GM21723 (cell line): ENCODE measurements around the gene OR5AN1.
"Not testable (repeated sequence)": the region's sequence is repeated elsewhere in the genome, so short reads cannot be mapped to it uniquely, and the experiment has no call there.

ENCODE experiments used
- ATAC-seq: cut with Tn5 transposase; IDR thresholded peaks from one replicate; pipeline ENCODE4 v1.9.1; 2021; ENCODE audit warnings: mild to moderate bottlenecking, moderate library complexity; ENCODE audit not compliant: unreplicated experiment

The OR5AN1 gene, protein sequence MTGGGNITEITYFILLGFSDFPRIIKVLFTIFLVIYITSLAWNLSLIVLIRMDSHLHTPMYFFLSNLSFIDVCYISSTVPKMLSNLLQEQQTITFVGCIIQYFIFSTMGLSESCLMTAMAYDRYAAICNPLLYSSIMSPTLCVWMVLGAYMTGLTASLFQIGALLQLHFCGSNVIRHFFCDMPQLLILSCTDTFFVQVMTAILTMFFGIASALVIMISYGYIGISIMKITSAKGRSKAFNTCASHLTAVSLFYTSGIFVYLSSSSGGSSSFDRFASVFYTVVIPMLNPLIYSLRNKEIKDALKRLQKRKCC

DNA sequence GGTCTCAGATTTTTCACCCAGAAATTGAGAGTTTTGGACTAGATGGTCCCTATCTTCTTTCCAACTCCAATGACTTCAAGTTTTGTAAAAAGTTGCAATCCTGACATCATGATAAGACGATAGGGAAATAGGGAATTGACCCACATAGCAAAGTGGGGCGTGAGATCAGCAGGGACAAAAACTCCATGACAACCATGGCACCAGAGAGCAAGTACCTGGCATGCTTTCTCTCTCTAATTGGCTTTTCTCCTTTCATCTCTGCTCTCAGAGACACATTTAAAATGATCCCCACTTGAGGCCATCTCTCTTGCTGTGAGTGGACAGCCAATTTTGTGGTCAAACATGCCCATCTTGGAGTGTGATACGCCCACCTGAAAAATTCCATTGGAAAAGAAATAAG is at the start of gene OR5AN1:
Gene OR5AN1, plus strand, starts transcription at position 301 of the 400 bp plus-strand sequence. CDS start 5,564 bp downstream, outside the sequence.
- ATAC-seq = no peak

DNA sequence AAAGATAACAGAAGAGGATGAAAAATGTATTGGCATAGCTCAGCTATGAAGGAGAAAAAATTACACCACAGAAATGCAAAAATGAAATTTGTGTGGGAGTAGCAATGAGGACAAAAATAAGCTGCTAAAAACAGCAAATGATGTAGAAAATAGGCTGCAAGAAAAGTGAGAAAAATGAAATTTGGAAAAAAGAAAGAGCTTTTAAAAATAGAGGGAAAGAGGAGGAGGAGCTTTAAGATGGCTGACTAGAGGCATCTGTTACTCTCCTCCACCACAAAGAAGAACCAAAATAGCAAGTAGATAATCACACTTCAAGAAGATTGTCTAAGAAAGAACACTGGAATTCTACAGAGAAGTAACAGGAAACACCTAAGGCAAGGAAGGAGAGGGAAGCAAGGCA is 23.7 kb upstream of the OR5AN1 start:
- no peak for ATAC-seq

DNA sequence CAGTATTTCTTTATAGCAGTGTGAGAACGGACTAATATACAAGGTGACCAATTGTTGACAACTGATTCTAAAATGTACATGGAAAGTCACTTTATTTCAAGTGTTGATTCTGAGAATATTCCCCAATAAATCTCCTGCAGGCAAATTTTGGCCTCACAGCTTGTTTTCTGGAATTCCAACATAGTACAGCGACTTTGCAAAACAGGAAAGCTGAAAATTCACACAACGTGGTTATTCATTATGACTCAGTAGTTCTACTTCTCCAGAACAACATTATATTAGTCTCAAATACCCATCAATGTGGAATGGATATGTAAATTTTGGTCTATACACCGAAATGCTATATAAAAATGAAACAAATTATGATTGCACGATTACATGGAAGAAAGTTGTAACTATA is 22.5 kb upstream of the OR5AN1 start:
- ATAC-seq = no peak

DNA sequence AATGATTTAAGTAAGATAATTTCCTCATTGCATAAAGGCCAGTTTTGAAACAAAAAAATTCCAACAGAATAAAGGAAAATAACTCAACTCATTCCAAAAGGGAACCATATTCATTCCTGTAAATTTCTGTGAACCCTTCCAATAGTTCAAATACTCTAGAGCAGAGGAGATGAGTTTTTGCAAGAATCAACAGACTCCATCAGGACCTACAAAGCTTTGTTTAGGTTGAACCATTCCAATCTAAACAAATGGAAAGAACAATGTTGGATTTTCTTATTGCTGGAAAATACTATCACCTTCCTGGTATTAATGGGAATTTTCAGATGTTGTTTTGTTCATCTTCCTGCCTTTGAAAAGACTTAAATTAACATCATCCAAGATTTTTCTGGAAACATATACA is 21.8 kb upstream of the OR5AN1 start:
- ATAC-seq = no peak

DNA sequence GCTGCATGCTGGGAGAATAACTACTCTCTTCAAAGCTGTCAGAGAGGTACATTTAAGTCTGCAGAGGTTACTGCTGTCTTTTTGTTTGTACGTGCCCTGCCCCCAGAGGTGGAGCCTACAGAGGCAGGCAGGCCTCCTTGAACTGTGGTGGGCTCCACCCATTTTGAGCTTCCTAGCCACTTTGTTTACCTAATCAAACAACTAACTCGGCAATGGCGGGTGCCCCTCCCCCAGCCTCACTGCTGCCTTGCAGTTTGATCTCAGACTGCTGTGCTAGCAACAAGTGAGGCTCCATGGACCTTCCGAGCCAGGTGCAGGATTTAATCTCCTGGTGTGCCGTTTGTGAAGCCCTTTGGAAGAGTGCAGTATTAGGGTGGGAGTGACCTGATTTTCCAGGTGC is 9.0 kb upstream of the OR5AN1 start:
- not testable (repeated sequence) for ATAC-seq

DNA sequence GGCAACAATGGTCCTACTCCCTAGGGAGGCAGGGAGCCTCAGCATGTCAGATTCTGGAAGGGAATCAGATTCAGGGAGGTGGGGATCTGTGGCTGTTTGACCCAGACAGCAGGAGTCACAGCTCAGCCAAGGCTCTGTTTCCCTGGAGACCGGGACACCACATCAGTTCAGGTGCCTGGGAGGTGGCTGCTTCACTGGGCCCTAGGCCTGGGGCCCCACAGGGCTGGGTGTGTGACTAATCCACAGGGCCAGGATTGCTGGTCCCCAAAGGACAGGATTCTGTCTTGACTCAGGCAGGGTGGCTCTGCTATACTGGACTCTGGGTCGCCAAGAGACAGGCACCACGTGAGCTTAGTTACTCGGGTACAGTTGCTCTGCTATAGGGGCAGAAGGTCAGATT is 3.5 kb upstream of the OR5AN1 start:
- no peak for ATAC-seq

DNA sequence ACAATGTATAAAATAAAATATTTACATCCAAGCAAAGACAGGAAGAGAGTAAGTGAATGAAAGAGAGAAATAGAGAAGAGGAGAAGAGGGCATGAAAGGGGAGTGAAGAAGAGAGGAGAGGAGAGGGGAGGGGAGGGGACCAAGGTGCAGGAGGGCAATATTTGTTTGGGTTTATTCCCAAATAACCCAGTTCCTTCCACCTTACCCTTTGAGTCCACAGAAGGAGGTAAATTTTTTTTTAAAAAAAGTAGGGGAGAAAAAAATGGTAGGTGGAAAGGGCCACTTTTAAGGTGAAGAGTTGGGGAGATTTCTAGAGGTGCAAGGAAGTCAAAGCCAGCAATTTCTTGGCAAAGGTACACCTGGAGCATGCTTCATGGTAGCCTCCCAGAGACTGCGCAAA is 2.1 kb upstream of the OR5AN1 start:
- ATAC-seq = no peak

DNA sequence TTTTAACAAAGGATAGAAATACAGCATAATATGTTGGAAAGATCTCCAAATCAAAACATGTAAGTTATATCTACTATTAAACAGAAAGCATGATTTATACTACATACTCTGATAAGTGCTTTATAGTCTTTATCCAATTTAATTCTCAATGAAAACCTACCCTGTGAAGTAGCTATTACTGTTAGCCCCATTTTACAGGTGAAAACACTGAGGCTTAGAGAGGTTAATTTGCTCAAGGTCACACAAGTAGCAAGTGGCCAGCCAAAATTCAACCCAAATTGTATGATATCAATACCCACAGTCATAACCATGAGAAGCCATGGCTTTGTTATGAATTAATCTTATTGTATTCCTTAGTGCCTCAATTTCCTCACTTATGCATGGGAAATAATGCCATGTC is 675 bp upstream of the OR5AN1 start:
- ATAC-seq = no peak

DNA sequence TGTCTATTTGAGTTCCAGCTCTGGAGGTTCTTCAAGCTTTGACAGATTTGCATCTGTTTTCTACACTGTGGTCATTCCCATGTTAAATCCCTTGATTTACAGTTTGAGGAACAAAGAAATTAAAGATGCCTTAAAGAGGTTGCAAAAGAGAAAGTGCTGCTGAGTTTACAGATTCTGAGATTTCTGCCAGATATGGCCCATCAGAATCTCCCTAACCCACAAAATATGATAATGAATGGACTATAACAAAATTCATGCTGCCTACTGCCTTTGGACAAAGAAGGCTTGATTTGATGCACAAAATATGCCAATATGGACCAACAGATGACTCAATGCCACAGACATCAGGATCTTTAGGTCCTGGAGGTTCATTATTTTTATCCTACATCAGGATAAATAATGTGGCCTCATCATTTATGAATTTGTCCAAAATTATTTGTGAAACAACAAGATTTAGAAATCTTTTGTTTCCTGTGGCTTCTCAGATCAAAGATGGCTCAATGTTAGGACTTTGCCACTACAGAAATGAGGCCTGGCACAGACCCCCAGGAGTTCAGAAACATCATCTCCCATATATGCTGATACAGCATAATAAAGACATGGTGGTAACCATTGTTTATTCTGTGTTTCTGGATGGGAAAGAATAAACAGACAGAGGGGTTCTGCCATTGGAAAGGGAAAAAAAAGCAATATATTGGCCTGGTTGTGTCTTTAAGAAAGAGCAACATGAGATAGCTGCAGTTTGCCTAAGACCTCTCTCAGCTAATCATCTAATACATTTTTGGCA is 6.7 kb downstream of the OR5AN1 start:
- ATAC-seq = no peak

DNA sequence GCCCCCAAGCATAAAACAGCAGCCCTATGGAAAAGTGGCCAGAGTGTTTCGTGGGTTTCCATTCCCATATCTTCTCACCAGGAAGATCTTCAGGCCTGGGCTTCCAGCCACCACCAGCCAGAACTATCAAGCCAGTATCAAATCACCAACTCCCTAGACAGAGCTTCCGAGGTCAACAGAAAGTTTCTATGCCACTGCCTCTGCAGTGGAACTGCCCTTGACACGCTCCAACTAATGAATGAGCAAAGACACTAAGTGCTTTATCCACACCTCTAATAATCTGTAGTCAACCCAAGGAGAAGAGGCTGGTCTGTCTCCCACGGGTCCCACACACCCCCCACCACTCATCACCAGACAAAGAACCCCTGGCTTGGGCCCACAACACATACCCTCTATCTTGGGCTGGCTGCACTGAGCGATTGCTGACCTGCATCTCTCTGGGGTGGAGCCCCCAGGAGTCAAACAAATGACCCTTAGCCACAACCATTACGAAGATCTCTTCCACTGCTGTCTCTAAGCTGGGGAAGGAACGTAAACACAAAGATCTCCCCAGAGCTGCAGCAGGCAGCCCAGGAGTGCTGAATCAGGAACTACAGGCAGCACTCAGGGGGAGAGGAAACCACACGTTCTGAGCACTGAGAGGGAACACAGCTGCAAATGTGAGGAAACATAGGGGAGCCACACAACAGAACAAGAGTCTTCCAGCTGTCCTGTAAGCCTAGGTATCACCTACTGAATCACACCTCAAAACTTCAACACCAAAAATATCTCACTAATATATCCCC is 9.7 kb downstream of the OR5AN1 start:
- no peak for ATAC-seq

DNA sequence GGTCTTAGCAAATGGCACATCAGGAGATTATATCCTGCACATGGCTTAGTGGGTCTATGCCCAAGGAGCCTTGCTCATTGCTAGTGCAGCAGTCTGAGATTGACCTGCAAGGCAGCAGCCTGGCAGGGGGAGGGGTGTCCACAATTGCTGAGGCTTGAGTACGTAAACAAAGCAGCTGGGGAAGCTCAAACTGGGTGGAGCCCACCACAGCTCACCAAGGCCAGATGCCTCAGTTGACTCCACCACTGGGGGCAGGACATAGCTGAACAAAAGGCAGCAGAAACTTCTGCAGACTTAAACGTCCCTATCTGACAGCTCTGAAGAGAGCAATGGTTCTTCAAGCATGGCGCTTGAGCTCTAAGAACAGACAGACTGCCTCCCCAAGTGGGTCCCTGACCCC is 13.6 kb downstream of the OR5AN1 start:
- not testable (repeated sequence) for ATAC-seq

DNA sequence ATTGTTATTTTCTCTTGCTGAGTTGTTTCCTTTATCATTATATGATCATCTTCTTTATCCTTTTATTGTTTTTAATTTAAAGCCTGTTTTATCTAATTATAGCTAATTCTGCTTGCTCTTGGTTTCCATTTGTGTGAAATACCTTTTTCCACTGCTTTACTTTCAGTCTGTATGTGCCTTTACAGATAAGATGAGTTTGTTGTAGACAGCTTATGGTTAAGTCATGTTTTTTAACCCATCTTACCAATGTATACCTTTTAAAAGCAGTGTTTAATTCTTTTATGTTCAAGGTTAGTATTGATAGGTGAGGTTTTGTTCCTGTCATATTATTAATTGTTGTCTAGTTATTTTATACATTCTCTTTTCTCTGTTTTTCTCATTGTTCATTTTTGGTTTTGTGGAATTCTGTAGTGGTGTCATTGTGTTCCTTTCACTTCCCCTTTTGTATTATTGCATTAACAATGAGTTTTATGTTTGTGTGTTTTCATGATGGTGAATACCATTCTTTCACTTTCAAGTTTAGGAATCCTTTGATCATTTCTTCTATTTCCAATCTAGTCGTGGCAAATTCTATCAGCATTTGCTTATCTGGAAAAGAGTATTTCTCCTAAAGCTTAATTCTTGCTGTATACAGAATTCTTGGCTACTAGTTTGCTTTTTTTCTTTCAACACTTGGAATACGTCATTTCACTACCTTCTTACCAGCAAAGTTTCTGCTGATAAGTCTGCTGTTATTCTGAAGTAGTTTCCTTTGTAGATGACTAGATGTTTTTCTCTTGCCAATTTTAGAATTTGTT is 21.8 kb downstream of the OR5AN1 start:
- ATAC-seq = peak; percentile 97

DNA sequence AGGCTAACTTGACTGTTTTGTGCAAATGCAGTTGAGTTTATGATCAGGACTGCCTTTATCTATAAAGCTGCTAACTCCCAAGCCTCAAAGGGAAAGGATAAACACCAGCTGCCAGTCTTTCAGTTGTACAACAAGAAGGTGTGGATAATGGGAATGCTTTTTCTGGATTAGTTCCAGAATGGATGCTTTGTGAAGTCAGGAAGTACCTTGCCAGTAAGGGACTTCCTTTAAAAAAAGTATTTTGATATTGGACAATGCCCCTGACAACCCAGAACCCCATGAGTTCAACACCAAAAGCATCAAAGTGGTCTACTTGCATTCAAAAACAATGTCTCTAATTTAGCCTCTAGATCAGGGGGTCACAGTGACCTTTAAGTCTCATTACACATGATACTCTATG is 35.5 kb downstream of the OR5AN1 start:
- ATAC-seq = no peak

DNA sequence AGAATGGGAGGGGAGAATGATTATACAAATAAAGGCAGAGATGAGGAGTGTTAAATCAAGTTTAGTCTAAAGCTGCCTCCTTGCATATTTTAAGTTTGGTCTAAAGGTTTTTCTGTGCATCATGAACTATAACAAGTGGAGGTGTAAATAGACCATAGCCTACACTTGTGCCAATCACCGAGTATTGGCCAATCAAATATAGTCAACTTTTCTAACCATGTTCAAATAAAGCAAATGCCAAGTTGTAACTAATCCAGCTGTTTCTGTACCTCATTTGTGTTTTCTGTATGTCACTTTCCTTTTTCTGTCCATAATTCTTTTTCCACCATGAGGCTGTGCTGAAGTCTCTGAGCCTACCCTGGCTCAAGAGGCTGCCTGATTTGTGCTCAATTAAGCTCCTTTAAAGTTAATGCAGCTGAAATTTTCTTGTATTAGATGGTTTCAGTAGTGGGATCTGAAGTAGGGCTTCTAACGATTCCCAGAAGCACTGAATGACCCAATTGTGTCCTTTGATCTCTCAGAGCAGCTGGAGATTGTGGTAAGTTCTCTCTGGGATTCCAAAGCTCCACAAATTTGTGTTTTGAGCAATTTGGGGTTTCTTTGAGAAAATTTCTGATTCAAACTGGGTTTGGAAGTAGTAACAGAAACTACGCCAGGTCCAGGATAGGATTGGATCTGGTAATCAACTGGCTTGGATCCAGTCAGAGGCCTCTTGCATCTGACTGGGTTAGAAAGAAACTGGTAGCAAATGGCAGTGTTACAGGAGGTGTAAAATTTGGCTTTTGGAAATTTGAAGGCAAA is 42.0 kb downstream of the OR5AN1 start:
- no peak for ATAC-seq

DNA sequence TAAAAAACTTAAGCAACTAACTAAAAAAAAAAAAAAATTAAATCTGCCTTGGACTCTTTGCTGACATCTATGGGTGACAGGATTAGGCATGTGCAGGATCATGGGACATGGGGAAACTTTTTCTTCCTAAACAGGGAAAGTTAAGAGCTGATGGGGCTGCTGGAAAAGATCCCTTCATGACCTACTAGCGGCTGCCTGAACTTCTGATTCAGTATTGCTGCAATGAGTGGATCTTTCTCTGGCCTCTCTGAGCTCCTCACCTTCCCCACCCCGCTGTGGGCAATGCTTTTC is 42.5 kb downstream of the OR5AN1 start:
- no peak for ATAC-seq

DNA sequence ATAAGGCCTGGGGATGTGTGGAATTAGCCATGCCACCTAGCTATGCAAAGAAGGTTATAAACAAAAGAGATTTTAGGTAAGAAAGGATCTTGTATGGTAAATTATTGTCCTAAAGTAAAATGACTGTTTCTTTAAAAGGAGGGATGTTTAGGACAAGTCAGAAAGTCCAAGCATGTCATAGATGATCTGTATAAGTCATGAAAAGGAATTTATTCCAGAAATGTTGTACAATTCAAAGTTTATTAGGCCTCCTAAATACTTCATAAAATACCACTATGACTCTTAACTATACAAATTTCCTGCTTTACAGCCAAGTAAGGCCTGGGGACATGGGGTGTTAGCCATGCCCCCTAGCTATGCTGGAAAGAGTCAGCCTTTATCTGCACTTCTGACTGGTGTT is 44.9 kb downstream of the OR5AN1 start:
- no peak for ATAC-seq

DNA sequence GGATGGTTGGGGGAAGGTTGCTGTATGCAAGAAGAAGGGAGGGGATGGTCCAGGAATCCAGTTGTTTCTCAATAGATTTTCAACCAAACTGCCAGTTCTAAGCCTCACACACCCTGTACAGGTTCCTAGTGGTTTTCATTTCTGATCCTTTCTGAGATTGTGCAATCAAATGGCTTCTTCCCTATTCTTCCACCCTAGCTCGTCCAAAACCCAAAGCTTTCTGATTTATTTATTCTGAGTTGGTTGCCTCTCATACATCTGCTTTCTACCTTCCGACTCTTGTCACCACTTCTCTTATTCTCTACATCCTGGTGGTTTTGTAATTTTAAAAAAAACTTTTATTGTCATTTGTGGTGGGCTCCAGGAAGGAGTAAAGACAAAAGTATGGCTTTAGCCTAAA is 55.0 kb downstream of the OR5AN1 start:
- no peak for ATAC-seq

DNA sequence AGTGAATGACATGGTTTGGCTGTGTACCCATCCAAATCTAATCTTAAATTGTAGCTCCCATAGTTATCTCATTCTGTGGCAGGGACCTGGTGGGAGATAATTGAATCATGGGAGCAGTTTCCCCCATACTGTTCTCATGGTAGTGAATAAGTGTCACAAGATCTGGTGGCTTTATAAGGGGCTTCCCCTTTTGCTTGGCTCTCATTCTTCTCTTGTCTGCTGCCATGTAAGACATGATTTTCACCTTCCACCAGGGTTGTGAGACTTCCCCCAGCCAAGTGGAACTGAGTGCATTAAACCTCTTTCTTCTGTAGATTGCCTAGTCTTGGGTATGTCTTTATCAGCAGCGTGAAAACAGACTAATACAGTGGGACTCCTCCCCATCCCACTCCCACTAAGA is 56.4 kb downstream of the OR5AN1 start:
- ATAC-seq = no peak

DNA sequence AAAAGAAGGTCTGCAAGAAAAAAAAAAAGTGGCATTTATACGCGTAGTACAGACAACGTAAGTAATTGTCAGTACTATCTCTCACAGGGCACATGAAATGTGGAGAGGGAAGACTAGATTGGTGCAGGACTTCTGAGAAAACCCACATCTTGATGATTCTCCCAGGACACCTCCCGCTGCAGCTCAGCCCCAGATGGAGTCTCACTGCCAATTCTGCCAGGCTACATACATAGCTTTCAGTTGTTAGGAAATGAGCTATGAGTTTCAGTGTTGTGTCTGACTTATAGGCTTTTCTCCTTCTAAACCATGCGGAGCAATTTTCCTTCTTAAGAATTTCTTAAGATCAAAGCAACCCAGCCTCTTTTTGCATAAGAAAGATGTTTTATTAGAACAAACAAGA is 57.9 kb downstream of the OR5AN1 start:
- no peak for ATAC-seq

DNA sequence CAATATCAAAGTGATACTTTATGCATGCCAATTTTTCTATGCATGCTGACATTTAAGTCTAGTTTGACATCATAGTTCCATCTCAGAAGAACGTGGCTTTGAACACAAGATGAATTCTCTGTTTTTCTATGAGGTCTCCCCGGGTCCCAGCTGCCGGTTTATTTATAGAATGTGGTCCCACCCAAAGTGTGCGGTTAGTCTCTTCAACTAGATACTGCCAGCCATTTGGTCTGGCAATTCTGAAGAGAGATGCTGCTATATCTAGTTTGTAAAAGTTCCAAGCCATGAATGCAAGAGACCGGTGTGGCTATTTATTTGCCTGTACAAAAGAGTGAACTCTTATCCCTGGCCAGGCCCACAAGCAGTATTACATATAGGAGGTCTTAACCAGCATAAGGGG is 58.3 kb downstream of the OR5AN1 start:
- ATAC-seq = no peak
